GM13976 (cell line): ENCODE measurements around the gene DMBT1.

Source experiments
- DNase-seq: peaks from one replicate; pipeline ENCODE4 v3.0.0; 2012; ENCODE audit warnings: low spot score
- CTCF ChIP-seq: IDR thresholded peaks from 2 replicates; pipeline ENCODE4 v1.5.1; 2012; ENCODE audit warnings: borderline replicate concordance, mild to moderate bottlenecking; ENCODE audit not compliant: insufficient read depth; ENCODE audit errors: extremely low read depth, missing control alignments, control extremely low read depth
- in situ Hi-C: fragments of 300-500 bp; cut with MboI; formaldehyde crosslinking; loops from one replicate; pipeline ENCODE4 v1.12.0; 2022; ENCODE audit warnings: low sequenced_read_pairs, mixed read lengths, inconsistent platforms; ENCODE audit not compliant: unreplicated experiment

Gene DMBT1

GRCh38 chr10:122567056-122567660 lies 6.6 kb downstream of the DMBT1 start:
- peak; percentile 54 for TF ChIP-seq CTCF
- peak; percentile 58 for DNase-seq
- in situ Hi-C loops: loop anchor here (25.0 kb wide), 1 partner anchor 280 kb away; no protein-coding TSS in a partner anchor

- TF ChIP-seq CTCF: no peak
- DNase-seq: no peak
- in situ Hi-C loops: loop anchor here (25.0 kb wide), 1 partner anchor 281 kb away; no protein-coding TSS in a partner anchor
Observed at GRCh38 chr10:122568551-122568950, 8.0 kb downstream of the DMBT1 start.

- no peak for DNase-seq
- no peak for TF ChIP-seq CTCF
- in situ Hi-C loops: loop anchor here (25.0 kb wide), 1 partner anchor 284 kb away; no protein-coding TSS in a partner anchor
Observed at GRCh38 chr10:122570920-122571319, 10.4 kb downstream of the DMBT1 start.

- no peak for DNase-seq
- no peak for TF ChIP-seq CTCF
- in situ Hi-C loops: loop anchor here (25.0 kb wide), 1 partner anchor 285 kb away; no protein-coding TSS in a partner anchor
Observed at GRCh38 chr10:122571892-122572291, 11.3 kb downstream of the DMBT1 start.

- no peak for DNase-seq
- no peak for TF ChIP-seq CTCF
- in situ Hi-C loops: no loop called here
Observed at GRCh38 chr10:122575776-122576175, 15.2 kb downstream of the DMBT1 start.

GRCh38 chr10:122576291-122576690 lies 15.7 kb downstream of the DMBT1 start:
- no peak for TF ChIP-seq CTCF
- DNase-seq: no peak
- in situ Hi-C loops: no loop called here
